T-cell (primary cell): ENCODE results near the gene UBXN10. TPM values are rescaled to one million over a fixed set of nuclear protein-coding genes. Genes with fewer than 3 reads are reported as not detected.

ENCODE experiments used
- ATAC-seq, 4 experiments: fragments of 200-7000 bp in 3 of 4; fragments of 150-1000 bp in 1 of 4; cut with Tn5 transposase; replicated peaks in 1 of 4; 1 replicate in 3 of 4; 2 replicates in 1 of 4; pipeline ENCODE4 v1.10.0; 2021; ENCODE audit warnings: moderate library complexity in 3 of 4, mild to moderate bottlenecking in 2 of 4, moderate number of reproducible peaks in 1 of 4
- CTCF ChIA-PET, 2 donors: fragments of 300-600 bp; sonication (Branson Sonifier 250); formaldehyde crosslinking; loops; one replicate each; lab custom pipeline; 2022; ENCODE audit warnings: antibody characterized with exemption in 2 of 2; lab: Charles Lee
- POLR2A ChIA-PET, 2 donors: fragments of 300-600 bp; sonication (Branson Sonifier 250); formaldehyde crosslinking; loops; one replicate each; lab custom pipeline; 2022; ENCODE audit warnings: antibody characterized with exemption in 2 of 2; lab: Charles Lee
- DNase-seq, 35 experiments: peaks; one replicate each; pipeline versions ENCODE4 v3.0.0 to v3.0.0-alpha.2; 2013 to 2023
- H3K27ac ChIP-seq: one replicate; pipeline ENCODE4 v1.5.1; 2013; ENCODE audit warnings: low read length
- H3K27me3 ChIP-seq, 2 experiments: replicated peaks in 1 of 2; 1 replicate in 1 of 2; 2 replicates in 1 of 2; pipeline versions ENCODE4 v1.6.1 to v1.7.0; 2013; ENCODE audit warnings: low read length in 1 of 2, mixed read lengths in 1 of 2; ENCODE audit not compliant: control insufficient read depth in 2 of 2, insufficient read depth in 2 of 2; ENCODE audit errors: extremely low read depth in 1 of 2
- H3K36me3 ChIP-seq, 2 donors: 1 replicate in 1 of 2; 2 replicates in 1 of 2; pipeline versions ENCODE4 v1.6.1 to v1.7.0; 2013; ENCODE audit warnings: low read length in 1 of 2; ENCODE audit not compliant: control insufficient read depth in 2 of 2, insufficient read depth in 1 of 2; ENCODE audit errors: extremely low read depth in 1 of 2
- H3K4me1 ChIP-seq, 2 experiments: 1 replicate in 1 of 2; 2 replicates in 1 of 2; pipeline versions ENCODE4 v1.6.1 to v1.7.0; 2013; ENCODE audit warnings: low read length in 2 of 2, mixed read lengths in 1 of 2; ENCODE audit not compliant: insufficient read depth in 2 of 2, control insufficient read depth in 1 of 2; ENCODE audit errors: extremely low read depth in 1 of 2
- H3K4me3 ChIP-seq, 2 donors: 1 replicate in 1 of 2; 2 replicates in 1 of 2; pipeline versions ENCODE4 v1.5.1 to v1.7.0; 2013; ENCODE audit warnings: mild to moderate bottlenecking in 2 of 2, low read length in 1 of 2, moderate library complexity in 1 of 2; ENCODE audit not compliant: control insufficient read depth in 1 of 2; ENCODE audit errors: extremely low read depth in 1 of 2
- H3K9me3 ChIP-seq: 2 replicates; pipeline ENCODE4 v1.7.0; 2013
- H3K27ac Mint-ChIP-seq, 2 donors: one replicate each; pipeline ENCODE4 v1.8.0; 2020 to 2021; ENCODE audit warnings: mild to moderate bottlenecking in 2 of 2, mixed read lengths in 2 of 2
- H3K27me3 Mint-ChIP-seq, 2 donors: one replicate each; pipeline ENCODE4 v1.8.0; 2021 to 2022; ENCODE audit warnings: mixed read lengths in 2 of 2
- H3K36me3 Mint-ChIP-seq: one replicate; pipeline ENCODE4 v1.8.0; 2021; ENCODE audit warnings: mixed read lengths
- H3K4me1 Mint-ChIP-seq, 3 donors: one replicate each; pipeline ENCODE4 v1.8.0; 2020 to 2022; ENCODE audit warnings: mixed read lengths in 3 of 3, mild to moderate bottlenecking in 1 of 3
- H3K4me3 Mint-ChIP-seq, 3 donors: one replicate each; pipeline ENCODE4 v1.8.0; 2020 to 2022; ENCODE audit warnings: mild to moderate bottlenecking in 3 of 3, mixed read lengths in 3 of 3, moderate library complexity in 3 of 3
- H3K9me3 Mint-ChIP-seq, 3 donors: one replicate each; pipeline ENCODE4 v1.8.0; 2020 to 2022; ENCODE audit warnings: mixed read lengths in 3 of 3
- WGBS: methylation state at CpG from one replicate; pipeline ENCODE4 v1.1.5; 2013; ENCODE audit warnings: missing lambda C conversion rate; ENCODE audit not compliant: insufficient coverage; 5-methylcytosine and 5-hydroxymethylcytosine counted together
- total RNA-seq, 35 experiments: library from RNA in 6 of 35; stranded (reverse) in 6 of 35; fragments of 120-200 nt in 1 of 35; gene quantifications; one replicate each; pipeline versions ENCODE4 v1.2.1 to v1.2.4 and lab custom pipeline; 2013 to 2026

UBXN10 gene
- total RNA-seq, 5 donors from 2014 or later (not counting 1 experiment from before 2014, with no cell fraction given) = 0.06 to 0.30 (median 0.20) TPM

GRCh38 chr1:20139776-20140612 is 45.9 kb upstream of the UBXN10 start:
- CTCF ChIA-PET = no interaction called here
- H3K9me3 Mint-ChIP-seq = no peaks in the 10 kb centered on the region
- Histone ChIP-seq H3K36me3 (no peaks in the 10 kb centered on the region), H3K27ac (no peak overlapping the region), H3K9me3 (no peaks in the 10 kb centered on the region), H3K4me1 (no peaks in the 10 kb centered on the region), H3K4me3 (no peak overlapping the region), H3K27me3 (peaks cover 0 to 31% of the 10 kb centered on the region in 2 experiments)
- H3K4me1 Mint-ChIP-seq = no peaks in the 10 kb centered on the region
- ATAC-seq (no peak), DNase-seq (no peak)
- no peak overlapping the region for H3K4me3 Mint-ChIP-seq
- no peaks in the 10 kb centered on the region for H3K36me3 Mint-ChIP-seq
- H3K27me3 Mint-ChIP-seq = peaks cover 9 to 16% of the 10 kb centered on the region in 2 donors
- WGBS = 72% methylated on average over 7 of the region's 13 CpGs
- H3K27ac Mint-ChIP-seq = no peak overlapping the region
- POLR2A ChIA-PET = no interaction called here

- Mint-ChIP-seq H3K4me1 (no peaks in the 10 kb centered on the region), H3K9me3 (no peaks in the 10 kb centered on the region), H3K27me3 (peaks cover 9 to 16% of the 10 kb centered on the region in 2 donors), H3K4me3 (no peak overlapping the region), H3K36me3 (no peaks in the 10 kb centered on the region), H3K27ac (no peak overlapping the region)
- DNase-seq = no peak
- Histone ChIP-seq H3K4me1 (no peaks in the 10 kb centered on the region), H3K36me3 (no peaks in the 10 kb centered on the region), H3K4me3 (no peak overlapping the region), H3K27ac (no peak overlapping the region), H3K27me3 (peaks cover 0 to 31% of the 10 kb centered on the region in 2 experiments), H3K9me3 (no peaks in the 10 kb centered on the region)
- no peak for ATAC-seq
- ChIA-PET CTCF (no interaction called here), POLR2A (no interaction called here)
- WGBS = 88% methylated on average over 8 of the region's 9 CpGs
Measured at GRCh38 chr1:20141001-20141400, 44.9 kb upstream of the UBXN10 start.

GRCh38 chr1:20141466-20141865 is 44.4 kb upstream of the UBXN10 start:
- Mint-ChIP-seq H3K4me3 (no peak overlapping the region), H3K4me1 (no peaks in the 10 kb centered on the region), H3K36me3 (no peaks in the 10 kb centered on the region), H3K9me3 (no peaks in the 10 kb centered on the region), H3K27ac (no peak overlapping the region), H3K27me3 (peaks cover 9 to 16% of the 10 kb centered on the region in 2 donors)
- Histone ChIP-seq H3K27ac (no peak overlapping the region), H3K27me3 (peaks cover 0 to 33% of the 10 kb centered on the region in 2 experiments), H3K4me1 (no peaks in the 10 kb centered on the region), H3K36me3 (no peaks in the 10 kb centered on the region), H3K9me3 (no peaks in the 10 kb centered on the region), H3K4me3 (no peak overlapping the region)
- WGBS = 84% methylated on average over 5 of the region's 7 CpGs
- DNase-seq (no peak), ATAC-seq (no peak)
- ChIA-PET CTCF (no interaction called here), POLR2A (interaction anchor here in 1 of 2 donors (0.7 kb wide), 1 partner anchor 1391 kb away, joined by 3 read pairs; no protein-coding TSS in a partner anchor)

GRCh38 chr1:20142001-20142710 is 43.7 kb upstream of the UBXN10 start:
- Mint-ChIP-seq H3K27me3 (peaks cover 9 to 16% of the 10 kb centered on the region in 2 donors), H3K36me3 (no peaks in the 10 kb centered on the region), H3K27ac (no peak overlapping the region), H3K4me3 (no peak overlapping the region), H3K9me3 (no peaks in the 10 kb centered on the region), H3K4me1 (no peaks in the 10 kb centered on the region)
- Histone ChIP-seq H3K36me3 (no peaks in the 10 kb centered on the region), H3K4me3 (no peak overlapping the region), H3K27me3 (peaks cover 0 to 35% of the 10 kb centered on the region in 2 experiments), H3K9me3 (no peaks in the 10 kb centered on the region), H3K4me1 (no peaks in the 10 kb centered on the region), H3K27ac (no peak overlapping the region)
- no peak for DNase-seq
- ATAC-seq = no peak
- POLR2A ChIA-PET = interaction anchor here in 1 of 2 donors (0.7 kb wide), 1 partner anchor 1391 kb away, joined by 3 read pairs; no protein-coding TSS in a partner anchor
- 78% methylated on average over 6 of the region's 13 CpGs for WGBS
- CTCF ChIA-PET = no interaction called here

- DNase-seq = no peak
- Mint-ChIP-seq H3K27ac (no peak overlapping the region), H3K4me3 (no peak overlapping the region), H3K4me1 (no peaks in the 10 kb centered on the region), H3K27me3 (peaks cover 9 to 13% of the 10 kb centered on the region in 2 donors), H3K9me3 (no peaks in the 10 kb centered on the region), H3K36me3 (no peaks in the 10 kb centered on the region)
- POLR2A ChIA-PET = no interaction called here
- Histone ChIP-seq H3K36me3 (no peaks in the 10 kb centered on the region), H3K9me3 (no peaks in the 10 kb centered on the region), H3K27me3 (peaks cover 0 to 38% of the 10 kb centered on the region in 2 experiments), H3K4me3 (no peak overlapping the region), H3K4me1 (no peaks in the 10 kb centered on the region), H3K27ac (no peak overlapping the region)
- ATAC-seq = no peak
- 85% methylated on average over 8 of the region's 8 CpGs for WGBS
- CTCF ChIA-PET = no interaction called here
Measured at GRCh38 chr1:20143318-20143717, 42.6 kb upstream of the UBXN10 start.

GRCh38 chr1:20143734-20144565 is 41.9 kb upstream of the UBXN10 start:
- ChIA-PET CTCF (interaction anchor here in 1 of 2 donors (0.6 kb wide), 1 partner anchor 261 kb away, joined by 3 read pairs; no protein-coding TSS in a partner anchor), POLR2A (no interaction called here)
- H3K4me1 ChIP-seq = no peaks in the 10 kb centered on the region
- H3K27me3 Mint-ChIP-seq = peaks cover 5 to 10% of the 10 kb centered on the region in 2 donors
- H3K36me3 ChIP-seq = no peaks in the 10 kb centered on the region
- no peak overlapping the region for H3K27ac Mint-ChIP-seq
- DNase-seq (no peak), ATAC-seq (no peak)
- no peaks in the 10 kb centered on the region for H3K9me3 Mint-ChIP-seq
- H3K4me3 Mint-ChIP-seq = no peak overlapping the region
- peaks cover 0 to 40% of the 10 kb centered on the region in 2 experiments for H3K27me3 ChIP-seq
- H3K27ac ChIP-seq = no peak overlapping the region
- H3K4me3 ChIP-seq = no peak overlapping the region
- no peaks in the 10 kb centered on the region for H3K36me3 Mint-ChIP-seq
- 76% methylated on average over 7 of the region's 13 CpGs for WGBS
- H3K4me1 Mint-ChIP-seq = no peaks in the 10 kb centered on the region
- H3K9me3 ChIP-seq = no peaks in the 10 kb centered on the region
